Measurements from ENCODE around the gene CMTM3. TPM values are rescaled to one million over a fixed set of nuclear protein-coding genes. Genes with fewer than 3 reads are reported as not detected.

The CMTM3 gene
- total RNA-seq, 6 donors from 2014 or later, result 4.2 to 52.1 (median 23.6) TPM

- no peak for DNase-seq
- H3K36me3 ChIP-seq, result no peaks in the 10 kb centered on the region
- no peak overlapping the region for H3K27ac ChIP-seq
- ATAC-seq (ENCODE audit: low FRiP score in 2 of 2), result no peak
- H3K4me3 ChIP-seq, result no peak overlapping the region
- 81 to 82% methylated on average over 5 of the region's 5 CpGs for WGBS, 2 donors
- no peaks in the 10 kb centered on the region for H3K4me1 ChIP-seq
- H3K27me3 ChIP-seq, result no peaks in the 10 kb centered on the region
- H3K9me3 ChIP-seq, result no peaks in the 10 kb centered on the region
- no peak for TF ChIP-seq POLR2A (IDR thresholded peaks at IDR 0.05)
- TF ChIP-seq POLR2AphosphoS5 (IDR thresholded peaks at IDR 0.05), result no peak
- no peak for TF ChIP-seq EP300 (IDR thresholded peaks at IDR 0.05)
- TF ChIP-seq CTCF (IDR thresholded peaks at IDR 0.05), result no peak
Measured at GRCh38 chr16:66596986-66597848, 7.3 kb upstream of the CMTM3 start.

GRCh38 chr16:66598111-66598510, 6.4 kb upstream of the CMTM3 start:
- WGBS, 2 donors, result 57 to 58% methylated on average over 3 of the region's 3 CpGs
- TF ChIP-seq EP300 (IDR thresholded peaks at IDR 0.05), result no peak
- TF ChIP-seq POLR2AphosphoS5 (IDR thresholded peaks at IDR 0.05), result no peak
- TF ChIP-seq POLR2A (IDR thresholded peaks at IDR 0.05), result no peak
- TF ChIP-seq CTCF (IDR thresholded peaks at IDR 0.05), result no peak
- DNase-seq (no peak), ATAC-seq (ENCODE audit: low FRiP score in 2 of 2) (no peak)
- Histone ChIP-seq H3K36me3 (no peaks in the 10 kb centered on the region), H3K27me3 (no peaks in the 10 kb centered on the region), H3K9me3 (no peaks in the 10 kb centered on the region), H3K4me1 (no peaks in the 10 kb centered on the region), H3K27ac (no peak overlapping the region), H3K4me3 (no peak overlapping the region)

GRCh38 chr16:66599726-66600125, 4.8 kb upstream of the CMTM3 start:
- Histone ChIP-seq H3K4me1 (peaks cover 7 to 12% (median 8%) of the 10 kb centered on the region in 4 donors), H3K27me3 (no peaks in the 10 kb centered on the region), H3K27ac (no peak overlapping the region), H3K36me3 (no peaks in the 10 kb centered on the region), H3K9me3 (no peaks in the 10 kb centered on the region), H3K4me3 (no peak overlapping the region)
- WGBS, 2 donors, result 89 to 93% methylated on average over 4 of the region's 4 CpGs
- TF ChIP-seq EP300 (IDR thresholded peaks at IDR 0.05), result no peak
- no peak for TF ChIP-seq CTCF (IDR thresholded peaks at IDR 0.05)
- TF ChIP-seq POLR2A (IDR thresholded peaks at IDR 0.05), result no peak
- no peak for TF ChIP-seq POLR2AphosphoS5 (IDR thresholded peaks at IDR 0.05)
- ATAC-seq (ENCODE audit: low FRiP score in 2 of 2) (no peak), DNase-seq (no peak)

GRCh38 chr16:66600477-66600876, 4.0 kb upstream of the CMTM3 start:
- WGBS, 2 donors, result 93 to 95% methylated on average over 1 of the region's 1 CpG
- ATAC-seq (ENCODE audit: low FRiP score in 2 of 2) (no peak), DNase-seq (no peak)
- Histone ChIP-seq H3K4me3 (no peak overlapping the region), H3K9me3 (no peaks in the 10 kb centered on the region), H3K27ac (no peak overlapping the region), H3K27me3 (no peaks in the 10 kb centered on the region), H3K4me1 (peaks cover 7 to 18% (median 11%) of the 10 kb centered on the region in 4 donors), H3K36me3 (no peaks in the 10 kb centered on the region)
- TF ChIP-seq POLR2AphosphoS5 (IDR thresholded peaks at IDR 0.05) (no peak), CTCF (IDR thresholded peaks at IDR 0.05) (no peak)

- no peak for TF ChIP-seq CTCF (IDR thresholded peaks at IDR 0.05)
- no peak for TF ChIP-seq POLR2AphosphoS5 (IDR thresholded peaks at IDR 0.05)
- TF ChIP-seq EP300 (IDR thresholded peaks at IDR 0.05), result no peak
- no peak for TF ChIP-seq POLR2A (IDR thresholded peaks at IDR 0.05)
- Histone ChIP-seq H3K4me1 (peaks cover 17 to 28% (median 21%) of the 10 kb centered on the region in 4 donors), H3K27me3 (no peaks in the 10 kb centered on the region), H3K27ac (no peak overlapping the region), H3K4me3 (no peak overlapping the region), H3K9me3 (no peaks in the 10 kb centered on the region), H3K36me3 (no peaks in the 10 kb centered on the region)
- ATAC-seq (ENCODE audit: low FRiP score in 2 of 2) (no peak), DNase-seq (no peak)
- WGBS, 2 donors, result 96 to 100% methylated on average over 4 to 5 of the region's 5 CpGs
Measured at GRCh38 chr16:66601471-66601870, 3.0 kb upstream of the CMTM3 start.

Data from upper lobe of left lung (tissue), 6 donors.